Stimulated activated naive B cell treated with anti-CD40 and anti-IgM and Interleukin-4, amounts not matched to agents 10 μg/mL and 1 μg/mL and 100 μg/mL, for 72 hours (primary cell): Measurements from ENCODE around the gene SNX33.
A peak's percentile ranks its signal among the peaks of the same experiment; 100 is the strongest.
"Not testable (repeated sequence)": the region's sequence is repeated elsewhere in the genome, so short reads cannot be mapped to it uniquely, and the experiment has no call there.

Experiments used
- ATAC-seq, 2 donors: fragments of 150-1000 bp; cut with Tn5 transposase; replicated peaks; 2 replicates each; pipeline ENCODE4 v1.10.0; 2021; ENCODE audit warnings: moderate library complexity in 1 of 2
- DNase-seq: peaks from one replicate; pipeline ENCODE4 v3.0.0; 2021
- H3K27ac Mint-ChIP-seq: one replicate; pipeline ENCODE4 v1.8.0; 2022; ENCODE audit warnings: mild to moderate bottlenecking, mixed read lengths
- H3K27me3 Mint-ChIP-seq, 2 donors: one replicate each; pipeline ENCODE4 v1.8.0; 2022; ENCODE audit warnings: mixed read lengths in 2 of 2
- H3K36me3 Mint-ChIP-seq, 2 donors: one replicate each; pipeline ENCODE4 v1.8.0; 2022; ENCODE audit warnings: mixed read lengths in 2 of 2, mild to moderate bottlenecking in 1 of 2
- H3K4me1 Mint-ChIP-seq, 2 donors: one replicate each; pipeline ENCODE4 v1.8.0; 2022; ENCODE audit warnings: mixed read lengths in 2 of 2, mild to moderate bottlenecking in 1 of 2
- H3K4me3 Mint-ChIP-seq, 2 donors: one replicate each; pipeline ENCODE4 v1.8.0; 2022; ENCODE audit warnings: mild to moderate bottlenecking in 2 of 2, mixed read lengths in 2 of 2, moderate library complexity in 1 of 2
- H3K9me3 Mint-ChIP-seq, 2 donors: one replicate each; pipeline ENCODE4 v1.8.0; 2022; ENCODE audit warnings: mixed read lengths in 2 of 2, mild to moderate bottlenecking in 1 of 2

The SNX33 gene

GRCh38 chr15:75693028-75693427 is 45.3 kb downstream of the SNX33 start:
- ATAC-seq, H3K4me3 Mint-ChIP-seq, H3K27ac Mint-ChIP-seq, DNase-seq, H3K27me3 Mint-ChIP-seq, H3K36me3 Mint-ChIP-seq, H3K9me3 Mint-ChIP-seq: not testable (repeated sequence)
- peaks cover 51 to 60% of the 10 kb centered on the region in 2 donors for H3K4me1 Mint-ChIP-seq

GRCh38 chr15:75693501-75694240 is 46.0 kb downstream of the SNX33 start:
- ATAC-seq = no peak
- Mint-ChIP-seq H3K36me3 (no peaks in the 10 kb centered on the region), H3K9me3 (no peaks in the 10 kb centered on the region), H3K27me3 (peaks cover 0 to 6% of the 10 kb centered on the region in 2 donors), H3K27ac (no peak overlapping the region), H3K4me3 (no peak overlapping the region), H3K4me1 (peaks cover 55 to 67% of the 10 kb centered on the region in 2 donors)
- no peak for DNase-seq

GRCh38 chr15:75694241-75695182 is 46.8 kb downstream of the SNX33 start:
- Mint-ChIP-seq H3K9me3 (no peaks in the 10 kb centered on the region), H3K27ac (peak overlapping the region; percentile 82), H3K36me3 (no peaks in the 10 kb centered on the region), H3K4me1 (peaks cover 62 to 75% of the 10 kb centered on the region in 2 donors), H3K4me3 (peak overlapping the region; percentile 40 to 60), H3K27me3 (peaks cover 0 to 6% of the 10 kb centered on the region in 2 donors)
- DNase-seq (no peak), ATAC-seq (peak; percentile 53 to 56)

- peak overlapping the region; percentile 82 for H3K27ac Mint-ChIP-seq
- peaks cover 0 to 6% of the 10 kb centered on the region in 2 donors for H3K27me3 Mint-ChIP-seq
- peaks cover 66 to 82% of the 10 kb centered on the region in 2 donors for H3K4me1 Mint-ChIP-seq
- H3K36me3 Mint-ChIP-seq = no peaks in the 10 kb centered on the region
- DNase-seq = no peak
- peak overlapping the region; percentile 47 to 50 for H3K4me3 Mint-ChIP-seq
- ATAC-seq = no peak
- no peaks in the 10 kb centered on the region for H3K9me3 Mint-ChIP-seq
These were observed 47.5 kb downstream of the SNX33 start for GRCh38 chr15:75695220-75695619.

DNA sequence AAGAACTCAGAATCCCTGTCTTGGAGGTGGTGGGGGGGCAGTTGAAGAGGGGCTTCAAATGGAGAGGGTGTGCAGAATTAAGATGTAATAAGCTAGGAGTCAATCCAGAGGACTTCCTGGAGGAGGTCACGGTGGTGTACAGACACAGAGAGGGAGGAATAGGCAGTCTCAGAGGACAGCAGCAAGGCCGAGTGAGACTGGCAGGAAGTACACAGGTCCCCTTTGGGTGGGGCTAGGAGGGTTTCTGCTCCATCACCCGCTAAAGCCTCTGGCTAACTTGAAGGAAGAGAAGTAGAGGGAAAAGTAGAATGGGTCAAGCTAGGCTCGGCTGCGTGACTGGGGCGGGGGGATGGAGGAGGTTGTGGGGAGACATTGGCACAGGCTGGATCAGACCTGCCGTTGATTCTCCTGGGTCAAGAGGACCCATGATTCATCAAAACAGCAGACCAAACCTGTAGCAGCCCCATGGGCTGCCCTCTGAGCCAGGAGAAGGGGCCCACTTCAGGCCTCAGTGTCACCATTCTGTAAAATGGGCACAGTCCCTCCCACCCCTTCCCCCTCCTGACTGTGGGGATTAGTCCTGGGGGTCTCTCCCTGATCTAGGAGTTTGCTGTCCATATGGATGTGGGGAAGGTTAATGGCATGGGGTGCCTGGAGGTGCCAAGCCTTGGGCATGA is 48.1 kb downstream of the SNX33 start:
- H3K36me3 Mint-ChIP-seq = no peaks in the 10 kb centered on the region

DNA sequence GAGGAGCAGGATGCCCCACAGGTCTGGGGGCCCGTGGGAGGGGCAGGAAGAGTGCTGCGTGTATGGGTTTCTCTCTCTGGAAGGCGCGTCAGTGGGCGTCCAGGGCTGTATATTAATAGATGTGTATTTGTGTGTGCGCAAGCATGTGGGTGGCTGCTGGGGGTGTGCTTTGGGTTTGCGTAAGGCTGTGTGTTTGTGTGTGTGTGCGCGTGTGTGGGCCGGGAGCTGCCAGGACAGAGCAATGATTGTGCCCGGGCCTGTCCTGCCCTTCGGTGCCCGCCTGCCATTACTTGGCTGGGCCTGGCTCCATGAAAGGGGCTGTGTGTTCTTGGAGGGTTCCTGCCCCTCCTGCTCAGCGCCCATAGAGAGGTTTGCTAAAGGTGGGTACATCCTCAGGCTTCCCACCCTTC is 48.6 kb downstream of the SNX33 start:
- Mint-ChIP-seq H3K27ac (peak overlapping the region; percentile 82), H3K27me3 (peaks cover 0 to 6% of the 10 kb centered on the region in 2 donors)

More for the DNA sequence above, 48.1 kb downstream of the SNX33 start:
- ATAC-seq (peak in 1 of 2 donors; percentile 20), DNase-seq (no peak)
- Mint-ChIP-seq H3K4me3 (peak overlapping the region; percentile 47 to 50), H3K9me3 (no peaks in the 10 kb centered on the region), H3K4me1 (peaks cover 71 to 88% of the 10 kb centered on the region in 2 donors), H3K27me3 (peaks cover 0 to 6% of the 10 kb centered on the region in 2 donors), H3K27ac (peak overlapping the region; percentile 82)

DNA sequence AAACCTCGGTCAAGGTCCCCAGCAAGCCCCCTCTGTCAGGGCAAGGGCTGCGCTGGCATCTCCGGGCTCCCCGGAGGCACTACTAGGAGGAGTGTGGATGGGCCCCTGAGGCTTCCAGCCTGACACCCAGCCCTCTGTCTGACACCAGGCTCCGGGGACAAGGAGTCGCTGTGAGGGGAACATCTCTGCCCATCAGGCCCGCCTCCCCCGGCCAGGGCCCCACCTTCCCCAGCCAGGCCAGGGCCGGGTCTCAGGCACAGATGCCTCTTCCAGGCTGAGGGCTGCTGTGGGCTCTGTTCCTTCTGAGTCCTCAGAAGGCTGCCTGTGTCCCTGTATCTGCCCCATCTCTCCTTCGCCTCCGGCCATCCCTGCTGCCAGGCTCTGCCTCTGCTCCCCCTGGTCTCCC is 49.1 kb downstream of the SNX33 start:
- peak overlapping the region; percentile 27 for H3K27ac Mint-ChIP-seq
- peaks cover 0 to 6% of the 10 kb centered on the region in 2 donors for H3K27me3 Mint-ChIP-seq
- H3K4me3 Mint-ChIP-seq = peak overlapping the region in 1 of 2 donors; percentile 33
- DNase-seq = no peak
- no peaks in the 10 kb centered on the region for H3K9me3 Mint-ChIP-seq
- peaks cover 81 to 98% of the 10 kb centered on the region in 2 donors for H3K4me1 Mint-ChIP-seq
- ATAC-seq = no peak
- H3K36me3 Mint-ChIP-seq = no peaks in the 10 kb centered on the region

More for the DNA sequence above, 48.6 kb downstream of the SNX33 start:
- Mint-ChIP-seq H3K4me3 (peak overlapping the region in 1 of 2 donors; percentile 33), H3K4me1 (peaks cover 75 to 93% of the 10 kb centered on the region in 2 donors), H3K9me3 (no peaks in the 10 kb centered on the region), H3K36me3 (no peaks in the 10 kb centered on the region)
- ATAC-seq (peak; percentile 22 to 33), DNase-seq (peak; percentile 39)

- no peak for ATAC-seq
- DNase-seq = no peak
These were observed 49.8 kb downstream of the SNX33 start for GRCh38 chr15:75697523-75697922.

GRCh38 chr15:75697974-75698747 is 50.4 kb downstream of the SNX33 start:
- H3K9me3 Mint-ChIP-seq, DNase-seq, ATAC-seq, H3K36me3 Mint-ChIP-seq, H3K27ac Mint-ChIP-seq, H3K27me3 Mint-ChIP-seq, H3K4me3 Mint-ChIP-seq: not testable (repeated sequence)
- H3K4me1 Mint-ChIP-seq = peaks cover 78 to 94% of the 10 kb centered on the region in 2 donors

More at GRCh38 chr15:75697523-75697922, 49.8 kb downstream of the SNX33 start:
- peaks cover 83 to 100% of the 10 kb centered on the region in 2 donors for H3K4me1 Mint-ChIP-seq
- H3K27me3 Mint-ChIP-seq = peaks cover 0 to 3% of the 10 kb centered on the region in 2 donors
- no peaks in the 10 kb centered on the region for H3K36me3 Mint-ChIP-seq
- H3K27ac Mint-ChIP-seq = no peak overlapping the region
- no peaks in the 10 kb centered on the region for H3K9me3 Mint-ChIP-seq
- H3K4me3 Mint-ChIP-seq = no peak overlapping the region

DNA sequence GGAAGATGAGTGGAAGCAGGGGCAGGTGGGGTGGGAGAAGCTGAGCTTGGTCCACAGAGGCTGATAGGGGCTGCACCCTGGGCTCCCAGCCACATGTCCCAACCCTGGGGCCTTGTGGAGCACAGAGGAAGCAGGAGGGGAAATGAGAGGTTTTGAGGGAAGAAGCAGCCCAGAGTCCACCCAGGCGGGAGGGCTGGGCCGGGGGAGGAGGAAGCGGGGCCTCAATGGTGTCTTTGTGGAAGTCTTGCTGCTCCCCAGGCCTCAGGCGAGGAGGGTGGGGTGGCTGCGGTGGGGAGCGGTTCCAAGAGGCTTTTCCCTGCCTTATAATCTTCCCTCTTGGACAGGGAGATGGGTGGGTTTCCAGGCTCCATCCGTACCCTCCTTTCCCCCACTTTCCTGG is 51.8 kb downstream of the SNX33 start:
- H3K27ac Mint-ChIP-seq = peak overlapping the region; percentile 63
- not testable (repeated sequence) for H3K27me3 Mint-ChIP-seq, H3K9me3 Mint-ChIP-seq, DNase-seq, ATAC-seq, H3K36me3 Mint-ChIP-seq
- H3K4me3 Mint-ChIP-seq = peak overlapping the region; percentile 18 to 59
- H3K4me1 Mint-ChIP-seq = peaks cover 66 to 80% of the 10 kb centered on the region in 2 donors

- peak; percentile 71 to 77 for ATAC-seq
- peak overlapping the region; percentile 77 for H3K27ac Mint-ChIP-seq
- peaks cover 59 to 73% of the 10 kb centered on the region in 2 donors for H3K4me1 Mint-ChIP-seq
- peak; percentile 60 for DNase-seq
- H3K36me3 Mint-ChIP-seq, H3K27me3 Mint-ChIP-seq, H3K9me3 Mint-ChIP-seq: not testable (repeated sequence)
- peak overlapping the region; percentile 44 to 53 for H3K4me3 Mint-ChIP-seq
These were observed 52.5 kb downstream of the SNX33 start for GRCh38 chr15:75699961-75700874.

DNA sequence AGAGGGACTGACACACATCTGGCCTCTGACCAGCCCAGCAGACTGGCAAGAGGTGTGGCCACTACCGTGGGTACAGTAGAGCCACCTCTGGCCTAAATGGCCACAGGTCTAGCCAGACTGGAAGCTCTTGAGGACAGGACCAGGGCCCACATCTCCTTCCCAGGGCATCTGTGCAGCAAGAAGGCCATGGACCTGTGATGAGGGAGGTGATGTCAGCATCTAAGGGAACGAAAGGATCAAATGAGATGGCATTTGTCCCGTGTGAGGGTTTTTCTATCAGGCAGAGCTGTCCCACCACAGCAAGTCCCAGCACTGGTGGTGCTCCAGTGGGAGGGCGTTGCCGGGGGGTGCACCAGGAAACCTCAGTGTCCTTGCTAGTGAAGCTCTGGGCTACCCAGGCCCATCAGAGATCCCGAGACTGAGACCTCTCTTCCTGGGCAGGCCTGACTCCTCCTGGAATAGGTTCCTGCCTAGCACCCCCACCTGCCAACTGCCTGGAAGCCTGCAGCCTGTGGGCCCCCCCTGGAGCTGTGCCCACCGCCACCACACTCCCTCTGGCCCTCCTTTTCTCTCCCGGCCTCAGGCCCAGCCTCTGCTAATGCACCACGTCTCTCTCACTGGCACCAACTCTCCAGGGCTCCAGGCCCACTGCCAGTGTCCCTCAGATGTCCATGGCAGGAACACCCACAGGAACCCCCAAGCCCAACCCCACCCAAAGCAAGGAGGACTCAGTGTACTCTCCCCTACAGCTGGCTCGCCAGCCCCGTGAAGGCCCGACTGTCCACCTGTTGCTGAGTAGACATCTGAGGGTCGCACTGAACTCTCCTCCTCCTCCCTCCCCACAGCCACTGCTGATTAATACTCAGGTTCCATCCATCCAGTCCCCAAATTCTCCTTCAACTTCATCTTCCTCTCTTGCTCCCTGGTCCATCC is 53.6 kb downstream of the SNX33 start:
- not testable (repeated sequence) for H3K27me3 Mint-ChIP-seq, H3K9me3 Mint-ChIP-seq, H3K36me3 Mint-ChIP-seq, ATAC-seq, H3K4me3 Mint-ChIP-seq, DNase-seq
- Mint-ChIP-seq H3K4me1 (peaks cover 54 to 62% of the 10 kb centered on the region in 2 donors), H3K27ac (peak overlapping the region; percentile 3)
